Neural cell (in vitro differentiated cells): ENCODE measurements around the gene CLEC16A. TPM values are rescaled to one million over a fixed set of nuclear protein-coding genes. Genes with fewer than 3 reads are reported as not detected.

Source experiments
- H2AFZ ChIP-seq: fragments of 200-600, 300-800 bp; sonication (generic), shearing (Covaris generic); 2 replicates; pipeline ENCODE4 v1.6.0; 2014; ENCODE audit warnings: low read depth, mild to moderate bottlenecking, antibody characterized with exemption, low read length, moderate library complexity
- H3F3A ChIP-seq: fragments of 200-600 bp; shearing (Covaris generic); 2 replicates; pipeline ENCODE4 v1.6.1; 2016; ENCODE audit warnings: mild to moderate bottlenecking, moderate library complexity, mixed read lengths, antibody characterized with exemption, low read length; ENCODE audit not compliant: insufficient read depth, poor library complexity, severe bottlenecking
- H3K27ac ChIP-seq: fragments of 200-600, 300-800 bp; sonication (generic), shearing (Covaris generic); 2 replicates; pipeline ENCODE4 v1.5.1; 2014; ENCODE audit warnings: mild to moderate bottlenecking, low read length, moderate library complexity
- H3K27me3 ChIP-seq: fragments of 300-800, 200-600 bp; sonication (generic), shearing (Covaris generic); 2 replicates; pipeline ENCODE4 v1.6.0; 2014; ENCODE audit warnings: mild to moderate bottlenecking, low read depth, low read length, moderate library complexity; ENCODE audit not compliant: insufficient read depth
- H3K36me3 ChIP-seq: fragments of 300-800, 200-600 bp; sonication (generic), shearing (Covaris generic); 2 replicates; pipeline ENCODE4 v1.5.1; 2014; ENCODE audit warnings: mild to moderate bottlenecking, antibody characterized with exemption, low read length, moderate library complexity; ENCODE audit not compliant: insufficient read depth
- H3K4me2 ChIP-seq: fragments of 300-800, 200-600 bp; sonication (generic), shearing (Covaris generic); 2 replicates; pipeline ENCODE4 v1.6.0; 2014; ENCODE audit warnings: mild to moderate bottlenecking, low read length
- H3K4me3 ChIP-seq: fragments of 300-800, 200-600 bp; sonication (generic), shearing (Covaris generic); 2 replicates; pipeline ENCODE4 v1.5.1; 2014; ENCODE audit warnings: mild to moderate bottlenecking, low read length, moderate library complexity
- H3K79me2 ChIP-seq: fragments of 200-600 bp; shearing (Covaris generic); replicated peaks from 2 replicates; pipeline ENCODE4 v1.6.0; 2014; ENCODE audit warnings: mild to moderate bottlenecking, low read length, moderate library complexity; ENCODE audit not compliant: insufficient read depth
- H3K9ac ChIP-seq: fragments of 300-800, 200-600 bp; sonication (generic), shearing (Covaris generic); 2 replicates; pipeline ENCODE4 v1.6.1; 2016; ENCODE audit warnings: mild to moderate bottlenecking, low read length, mixed read lengths
- H3K9me2 ChIP-seq: fragments of 200-600 bp; shearing (Covaris generic); 2 replicates; pipeline ENCODE4 v1.6.1; 2016; ENCODE audit warnings: mild to moderate bottlenecking, low read length, mixed read lengths; ENCODE audit not compliant: insufficient read depth
- H3K9me3 ChIP-seq: fragments of 200-600, 300-800 bp; sonication (generic), shearing (Covaris generic); 2 replicates; pipeline ENCODE4 v1.6.1; 2016; ENCODE audit warnings: mild to moderate bottlenecking, mixed run types, low read length, moderate library complexity, mixed read lengths
- H4K20me1 ChIP-seq: fragments of 200-600 bp; shearing (Covaris generic); 2 replicates; pipeline ENCODE4 v1.6.1; 2016; ENCODE audit warnings: mild to moderate bottlenecking, mixed run types; ENCODE audit not compliant: insufficient read depth
- EP300 ChIP-seq: fragments of 450-650 bp; conservative IDR thresholded peaks from 2 replicates; pipeline ENCODE4 v1.6.1; 2014; ENCODE audit warnings: antibody characterized with exemption, mild to moderate bottlenecking, moderate library complexity; ENCODE audit not compliant: poor library complexity, severe bottlenecking
- MXI1 ChIP-seq: fragments of 450-650 bp; conservative IDR thresholded peaks from 2 replicates; pipeline ENCODE4 v1.6.1; 2014; ENCODE audit warnings: antibody characterized with exemption, mild to moderate bottlenecking; ENCODE audit not compliant: poor library complexity, severe bottlenecking
- POLR2AphosphoS5 ChIP-seq: IDR thresholded peaks from 2 replicates; pipeline ENCODE4 v1.6.1; 2012
- RAD21 ChIP-seq: fragments of 450-650 bp; conservative IDR thresholded peaks from 2 replicates; pipeline ENCODE4 v1.6.1; 2014; ENCODE audit warnings: antibody characterized with exemption, mild to moderate bottlenecking, moderate library complexity
- SMC3 ChIP-seq: fragments of 450-650 bp; conservative IDR thresholded peaks from 2 replicates; pipeline ENCODE4 v1.6.1; 2014; ENCODE audit warnings: antibody characterized with exemption, mild to moderate bottlenecking, moderate library complexity; ENCODE audit not compliant: poor library complexity
- TAF1 ChIP-seq: IDR thresholded peaks from 2 replicates; pipeline ENCODE4 v1.6.1; 2012; ENCODE audit warnings: low read depth
- polyA plus RNA-seq: library from polyadenylated mRNA; depleted of rRNA; stranded (reverse); fragments of >200 nt; gene quantifications from 2 replicates; pipeline ENCODE4 v1.2.3, GENCODE V29; 2014
- TF ChIP-seq, protein P1 (sequence below): IDR thresholded peaks from 2 replicates; pipeline ENCODE4 v1.6.1; 2012; ENCODE audit warnings: borderline replicate concordance
- TF ChIP-seq, protein P2 (sequence below): fragments of 450-650 bp; IDR thresholded peaks from 2 replicates; pipeline ENCODE4 v1.5.1; 2014; ENCODE audit warnings: antibody characterized with exemption, mild to moderate bottlenecking, moderate library complexity; ENCODE audit not compliant: poor library complexity, severe bottlenecking

The CLEC16A gene
- polyA plus RNA-seq, 1 donor from 2014 or later = 11.1 TPM

DNA sequence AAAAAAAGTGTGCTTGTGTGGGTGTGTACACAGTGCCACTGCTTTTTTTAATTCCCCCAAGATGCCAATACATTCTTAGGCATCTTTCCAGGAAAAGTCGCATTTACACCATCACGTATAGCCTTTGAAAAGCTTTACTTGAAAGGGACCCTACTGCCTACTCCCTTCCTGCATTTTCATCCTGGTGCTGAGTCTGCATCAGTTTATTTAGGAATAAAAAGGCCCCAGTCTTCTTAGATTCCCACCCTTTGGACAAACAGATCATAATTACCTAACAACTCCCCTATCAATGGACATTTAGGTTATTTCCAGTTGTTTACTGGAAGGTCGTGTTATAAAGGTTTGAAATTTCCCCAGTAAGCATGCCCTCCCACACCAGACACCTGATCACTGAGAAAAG lies 54.9 kb downstream of the CLEC16A start:
- Histone ChIP-seq H3K9me3 (no peaks in the 10 kb centered on the region), H3K4me2 (no peak overlapping the region), H4K20me1 (no peaks in the 10 kb centered on the region), H3F3A (no peaks in the 10 kb centered on the region), H3K27ac (no peak overlapping the region), H2AFZ (no peak overlapping the region), H3K79me2 (no peaks in the 10 kb centered on the region), H3K27me3 (no peaks in the 10 kb centered on the region), H3K9ac (no peak overlapping the region), H3K9me2 (no peaks in the 10 kb centered on the region), H3K36me3 (no peaks in the 10 kb centered on the region), H3K4me3 (no peak overlapping the region)
- TF ChIP-seq RAD21 (no peak), EP300 (no peak), SMC3 (no peak), POLR2AphosphoS5 (no peak), TAF1 (no peak)
- TF ChIP-seq, protein P1, sequence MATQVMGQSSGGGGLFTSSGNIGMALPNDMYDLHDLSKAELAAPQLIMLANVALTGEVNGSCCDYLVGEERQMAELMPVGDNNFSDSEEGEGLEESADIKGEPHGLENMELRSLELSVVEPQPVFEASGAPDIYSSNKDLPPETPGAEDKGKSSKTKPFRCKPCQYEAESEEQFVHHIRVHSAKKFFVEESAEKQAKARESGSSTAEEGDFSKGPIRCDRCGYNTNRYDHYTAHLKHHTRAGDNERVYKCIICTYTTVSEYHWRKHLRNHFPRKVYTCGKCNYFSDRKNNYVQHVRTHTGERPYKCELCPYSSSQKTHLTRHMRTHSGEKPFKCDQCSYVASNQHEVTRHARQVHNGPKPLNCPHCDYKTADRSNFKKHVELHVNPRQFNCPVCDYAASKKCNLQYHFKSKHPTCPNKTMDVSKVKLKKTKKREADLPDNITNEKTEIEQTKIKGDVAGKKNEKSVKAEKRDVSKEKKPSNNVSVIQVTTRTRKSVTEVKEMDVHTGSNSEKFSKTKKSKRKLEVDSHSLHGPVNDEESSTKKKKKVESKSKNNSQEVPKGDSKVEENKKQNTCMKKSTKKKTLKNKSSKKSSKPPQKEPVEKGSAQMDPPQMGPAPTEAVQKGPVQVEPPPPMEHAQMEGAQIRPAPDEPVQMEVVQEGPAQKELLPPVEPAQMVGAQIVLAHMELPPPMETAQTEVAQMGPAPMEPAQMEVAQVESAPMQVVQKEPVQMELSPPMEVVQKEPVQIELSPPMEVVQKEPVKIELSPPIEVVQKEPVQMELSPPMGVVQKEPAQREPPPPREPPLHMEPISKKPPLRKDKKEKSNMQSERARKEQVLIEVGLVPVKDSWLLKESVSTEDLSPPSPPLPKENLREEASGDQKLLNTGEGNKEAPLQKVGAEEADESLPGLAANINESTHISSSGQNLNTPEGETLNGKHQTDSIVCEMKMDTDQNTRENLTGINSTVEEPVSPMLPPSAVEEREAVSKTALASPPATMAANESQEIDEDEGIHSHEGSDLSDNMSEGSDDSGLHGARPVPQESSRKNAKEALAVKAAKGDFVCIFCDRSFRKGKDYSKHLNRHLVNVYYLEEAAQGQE = no peak
- TF ChIP-seq, protein P2, sequence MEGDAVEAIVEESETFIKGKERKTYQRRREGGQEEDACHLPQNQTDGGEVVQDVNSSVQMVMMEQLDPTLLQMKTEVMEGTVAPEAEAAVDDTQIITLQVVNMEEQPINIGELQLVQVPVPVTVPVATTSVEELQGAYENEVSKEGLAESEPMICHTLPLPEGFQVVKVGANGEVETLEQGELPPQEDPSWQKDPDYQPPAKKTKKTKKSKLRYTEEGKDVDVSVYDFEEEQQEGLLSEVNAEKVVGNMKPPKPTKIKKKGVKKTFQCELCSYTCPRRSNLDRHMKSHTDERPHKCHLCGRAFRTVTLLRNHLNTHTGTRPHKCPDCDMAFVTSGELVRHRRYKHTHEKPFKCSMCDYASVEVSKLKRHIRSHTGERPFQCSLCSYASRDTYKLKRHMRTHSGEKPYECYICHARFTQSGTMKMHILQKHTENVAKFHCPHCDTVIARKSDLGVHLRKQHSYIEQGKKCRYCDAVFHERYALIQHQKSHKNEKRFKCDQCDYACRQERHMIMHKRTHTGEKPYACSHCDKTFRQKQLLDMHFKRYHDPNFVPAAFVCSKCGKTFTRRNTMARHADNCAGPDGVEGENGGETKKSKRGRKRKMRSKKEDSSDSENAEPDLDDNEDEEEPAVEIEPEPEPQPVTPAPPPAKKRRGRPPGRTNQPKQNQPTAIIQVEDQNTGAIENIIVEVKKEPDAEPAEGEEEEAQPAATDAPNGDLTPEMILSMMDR = no peak

DNA sequence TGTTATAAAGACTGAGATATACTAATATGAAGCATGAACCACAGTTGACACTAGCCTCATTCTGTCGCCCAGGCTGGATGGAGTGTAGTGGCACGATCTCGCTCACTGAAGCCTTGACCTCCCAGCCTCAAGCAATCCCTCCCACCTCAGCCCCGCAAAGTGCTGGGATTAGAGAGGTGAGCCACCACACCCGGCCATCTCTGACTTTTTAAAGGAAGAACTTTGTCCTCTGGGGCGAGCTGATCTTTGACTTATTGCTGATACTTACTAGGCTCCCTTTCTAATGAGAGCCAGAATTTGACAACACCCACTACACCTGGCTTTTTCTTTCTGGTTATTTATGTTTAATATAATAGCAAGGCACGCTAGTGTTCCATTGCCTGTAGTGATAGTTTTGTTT lies 57.2 kb downstream of the CLEC16A start:
- Histone ChIP-seq H4K20me1 (no peaks in the 10 kb centered on the region), H3K9me3 (no peaks in the 10 kb centered on the region), H3K27me3 (no peaks in the 10 kb centered on the region), H3K4me2 (no peak overlapping the region), H3K9ac (no peak overlapping the region), H3K79me2 (no peaks in the 10 kb centered on the region), H3K4me3 (no peak overlapping the region), H3K27ac (no peak overlapping the region), H3K36me3 (no peaks in the 10 kb centered on the region), H2AFZ (no peak overlapping the region), H3K9me2 (no peaks in the 10 kb centered on the region), H3F3A (no peaks in the 10 kb centered on the region)
- TF ChIP-seq TAF1 = no peak

DNA sequence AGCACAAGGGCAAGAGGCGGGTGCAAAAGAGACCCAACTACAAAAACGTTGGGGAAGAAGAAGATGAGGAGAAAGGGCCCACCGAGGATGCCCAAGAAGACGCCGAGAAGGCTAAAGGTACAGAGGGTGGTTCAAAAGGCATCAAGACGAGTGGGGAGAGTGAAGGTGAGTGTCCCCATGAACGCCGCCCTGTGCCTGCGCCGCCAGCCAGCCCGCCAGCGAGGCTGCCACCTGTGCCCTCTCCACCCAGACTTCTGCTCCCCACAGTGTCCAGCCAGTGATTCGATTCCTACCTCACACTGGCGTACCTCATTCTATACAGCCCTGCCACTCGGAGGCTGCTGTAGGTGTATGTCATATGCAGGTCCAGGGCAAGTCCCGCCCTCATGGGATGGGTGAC lies 58.8 kb downstream of the CLEC16A start:
- Histone ChIP-seq H3K79me2 (no peaks in the 10 kb centered on the region), H3F3A (no peaks in the 10 kb centered on the region), H3K4me3 (no peak overlapping the region), H3K27ac (no peak overlapping the region), H3K4me2 (no peak overlapping the region), H4K20me1 (no peaks in the 10 kb centered on the region), H3K27me3 (no peaks in the 10 kb centered on the region), H2AFZ (no peak overlapping the region), H3K9me3 (no peaks in the 10 kb centered on the region), H3K9ac (no peak overlapping the region), H3K36me3 (no peaks in the 10 kb centered on the region), H3K9me2 (no peaks in the 10 kb centered on the region)
- no peak for TF ChIP-seq MXI1
- no peak for TF ChIP-seq RAD21
